K562 (cell line): ENCODE results near the gene TTC31. TPM values are rescaled to one million over a fixed set of nuclear protein-coding genes. Genes with fewer than 3 reads are reported as not detected.

Experiments used
- BCOR ChIP-seq: fragments of 450-650 bp; IDR thresholded peaks from 2 replicates; pipeline ENCODE4 v1.6.1; 2016
- DIDO1 ChIP-seq: fragments of 450-650 bp; IDR thresholded peaks from 2 replicates; pipeline ENCODE4 v1.6.1; 2016; ENCODE audit warnings: low read depth, missing biosample characterization, missing genetic modification characterization
- FOXP4 ChIP-seq: sonication (generic); formaldehyde crosslinking; IDR thresholded peaks from 2 replicates; pipeline ENCODE4 v1.8.0; 2022; ENCODE audit warnings: mild to moderate bottlenecking, missing genetic modification reagents, borderline replicate concordance
- KDM1A ChIP-seq, 2 experiments: fragments of 450-650 bp; IDR thresholded peaks; 2 replicates each; pipeline ENCODE4 v1.6.1; 2016; ENCODE audit warnings: mild to moderate bottlenecking in 2 of 2
- LARP7 ChIP-seq: fragments of 450-650 bp; IDR thresholded peaks from 2 replicates; pipeline ENCODE4 v1.6.1; 2016
- MEIS2 ChIP-seq: fragments of 450-650 bp; IDR thresholded peaks from 2 replicates; pipeline ENCODE4 v1.6.1; 2014; ENCODE audit warnings: mild to moderate bottlenecking; ENCODE audit not compliant: partially characterized antibody
- NRF1 ChIP-seq, 2 experiments: fragments of 450-650 bp; IDR thresholded peaks in 1 of 2; conservative IDR thresholded peaks in 1 of 2; 2 replicates each; pipeline ENCODE4 v1.6.1; 2014; ENCODE audit warnings: mild to moderate bottlenecking in 2 of 2
- PBX2 ChIP-seq, 2 experiments: IDR thresholded peaks in 1 of 2; conservative IDR thresholded peaks in 1 of 2; 2 replicates each; pipeline ENCODE4 v1.6.1; 2016; ENCODE audit warnings: low read depth in 2 of 2, mild to moderate bottlenecking in 1 of 2, missing compliant biosample characterization in 1 of 2, missing genetic modification characterization in 1 of 2, moderate library complexity in 1 of 2
- PCBP1 ChIP-seq: fragments of 200-400 bp; formaldehyde crosslinking; IDR thresholded peaks from 2 replicates; pipeline ENCODE4 v1.6.1; 2018; ENCODE audit warnings: mild to moderate bottlenecking, low read depth, low read length; ENCODE audit not compliant: poor library complexity, severe bottlenecking
- RNF219 ChIP-seq: fragments of 250-450 bp; sonication (Bioruptor Pico); IDR thresholded peaks from 2 replicates; pipeline ENCODE4 v1.5.0; 2022; ENCODE audit warnings: mild to moderate bottlenecking
- TCF15 ChIP-seq: fragments of 250-450 bp; sonication (Bioruptor Pico); IDR thresholded peaks from 2 replicates; pipeline ENCODE4 v1.8.0; 2022; ENCODE audit warnings: moderate library complexity, mild to moderate bottlenecking, inconsistent platforms
- TFE3 ChIP-seq: fragments of 450-650 bp; formaldehyde crosslinking; IDR thresholded peaks from 2 replicates; pipeline ENCODE4 v1.4.0; 2020; ENCODE audit warnings: mild to moderate bottlenecking, mixed read lengths
- ZNF518B ChIP-seq: fragments of 250-450 bp; sonication (Bioruptor Pico); IDR thresholded peaks from 2 replicates; pipeline ENCODE4 v1.5.0; 2021; ENCODE audit warnings: mild to moderate bottlenecking, moderate library complexity
- polyA plus RNA-seq, 8 experiments: library from polyadenylated mRNA; depleted of rRNA in 4 of 8; stranded (reverse) in 5 of 8; unstranded in 3 of 8; fragments of >200 nt; fragmentation: Nextera tagmentation in 2 of 8; fragmentation: Illumina TruSeq in 1 of 8; extraction: Ambion mirVana in 2 of 8; extraction: Trizol in 1 of 8; gene quantifications; 2 replicates each; pipeline versions ENCODE4 v1.2.1 to v1.2.3, GENCODE V29; 2011 to 2014; ENCODE audit warnings: inconsistent platforms in 1 of 8, missing spikeins in 1 of 8
- total RNA-seq, 7 experiments: library from RNA; depleted of rRNA in 6 of 7; stranded (reverse); fragments of >200 nt in 6 of 7; fragmentation: Illumina TruSeq in 2 of 7; extraction: Trizol in 2 of 7; gene quantifications; 2 replicates each; pipeline versions ENCODE4 v1.2.1 to v1.2.3, GENCODE V29; 2011 to 2021; ENCODE audit warnings: low replicate concordance in 1 of 7

The TTC31 gene
- total and polyA plus RNA-seq, 9 of the 15 experiments (the other 6 are each of a cell fraction or from before 2014, with no cell fraction given): 4.7 to 30.5 (median 15.9) TPM

GRCh38 chr2:74502720-74503505, 20.0 kb downstream of the TTC31 start (continued):
- peak; percentile 45 for TF ChIP-seq PCBP1
- TF ChIP-seq TCF15 (CRISPR knock-in tag): no peak
- TF ChIP-seq DIDO1: no peak
- TF ChIP-seq PBX2 (CRISPR knock-in tag; IDR thresholded peaks at IDR 0.05; ENCODE audit: low read depth): no peak
- peak; percentile 41; the same call in 1 of the 2 replicates for TF ChIP-seq PBX2 (tag; conservative IDR thresholded peaks at IDR 0.05; ENCODE audit: low read depth)
- TF ChIP-seq MEIS2: peak; percentile 92
- no peak for TF ChIP-seq LARP7
- peak; percentile 56 to 65 for TF ChIP-seq NRF1 (conservative IDR thresholded peaks at IDR 0.05 in 1 of 2, IDR thresholded peaks at IDR 0.05 in 1 of 2)
- TF ChIP-seq KDM1A (IDR thresholded peaks at IDR 0.05): no peak
- no peak for TF ChIP-seq FOXP4 (CRISPR knock-in tag)
- TF ChIP-seq RNF219 (CRISPR knock-in tag): 0 out of 2 replicates have a peak, but pooled peaks have one; percentile 7
- no peak for TF ChIP-seq ZNF518B
- peak; percentile 67 for TF ChIP-seq BCOR
- TF ChIP-seq TFE3: peak; percentile 92
